AG04449 (cell line): Measurements from ENCODE around the gene DOCK3.

Experiments used
- CTCF ChIA-PET: fragments of 350-600 bp; formaldehyde crosslinking; extraction: SDS; loops from one replicate; lab custom pipeline; 2021; ENCODE audit warnings: antibody characterized with exemption; lab: Yijun Ruan, JAX
- POLR2A ChIA-PET: fragments of 400-600, 350-600 bp; formaldehyde crosslinking; extraction: SDS; loops from one replicate; lab custom pipeline; 2020; ENCODE audit warnings: antibody characterized with exemption, inconsistent platforms; lab: Yijun Ruan, JAX
- DNase-seq: peaks from one replicate; pipeline ENCODE4 v3.0.0-alpha.2; 2010; ENCODE audit warnings: low read depth, low spot score
- H3K4me3 ChIP-seq: 2 replicates; pipeline ENCODE4 v1.5.1; 2011; ENCODE audit warnings: low read depth, mild to moderate bottlenecking, control low read depth, low read length
- CTCF ChIP-seq: IDR thresholded peaks from one replicate; pipeline ENCODE4 v1.5.1; 2011; ENCODE audit warnings: mild to moderate bottlenecking, moderate library complexity, low read length, control low read depth, inconsistent platforms; ENCODE audit not compliant: insufficient read depth; ENCODE audit errors: missing control alignments

The DOCK3 gene

DNA sequence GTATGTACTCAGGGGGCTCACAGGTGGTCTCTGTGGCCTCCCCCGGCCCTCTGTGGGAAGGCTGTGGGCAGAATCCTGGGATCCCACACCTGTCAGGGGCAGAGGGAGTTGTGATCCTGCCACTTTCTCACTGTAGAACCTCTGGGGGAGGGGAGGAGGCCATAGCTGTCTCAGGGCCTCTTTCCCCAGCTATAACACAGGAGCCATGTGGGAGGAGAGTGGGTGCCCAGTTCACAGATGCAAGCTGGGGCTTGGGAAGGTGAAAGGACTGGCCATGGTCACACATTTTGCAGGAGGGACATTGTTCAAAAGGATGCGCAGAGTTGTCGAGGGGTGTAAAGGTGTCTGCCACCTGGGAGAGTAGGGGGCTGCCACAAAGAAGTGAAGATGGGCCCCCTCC is 46.1 kb upstream of the DOCK3 start:
- TF ChIP-seq CTCF = no peak
- CTCF ChIA-PET = interaction anchor here (0.8 to 8.5 kb wide), 7 partner anchors 9 to 473 kb away, joined by 3 to 108 read pairs (median 4); partner anchors contain the start of genes CISH and MAPKAPK3
- POLR2A ChIA-PET = no interaction called here

GRCh38 chr3:50630394-50630793 is 44.3 kb upstream of the DOCK3 start:
- CTCF ChIA-PET = interaction anchor here (0.6 to 8.5 kb wide), 3 partner anchors 14 to 42 kb away, joined by 3 to 108 read pairs (median 3); partner anchors contain the start of genes CISH and MAPKAPK3
- no peak for TF ChIP-seq CTCF
- H3K4me3 ChIP-seq = no peak overlapping the region
- POLR2A ChIA-PET = no interaction called here
- DNase-seq = no peak

More for the DNA sequence above, 46.1 kb upstream of the DOCK3 start:
- H3K4me3 ChIP-seq = no peak overlapping the region
- no peak for DNase-seq

DNA sequence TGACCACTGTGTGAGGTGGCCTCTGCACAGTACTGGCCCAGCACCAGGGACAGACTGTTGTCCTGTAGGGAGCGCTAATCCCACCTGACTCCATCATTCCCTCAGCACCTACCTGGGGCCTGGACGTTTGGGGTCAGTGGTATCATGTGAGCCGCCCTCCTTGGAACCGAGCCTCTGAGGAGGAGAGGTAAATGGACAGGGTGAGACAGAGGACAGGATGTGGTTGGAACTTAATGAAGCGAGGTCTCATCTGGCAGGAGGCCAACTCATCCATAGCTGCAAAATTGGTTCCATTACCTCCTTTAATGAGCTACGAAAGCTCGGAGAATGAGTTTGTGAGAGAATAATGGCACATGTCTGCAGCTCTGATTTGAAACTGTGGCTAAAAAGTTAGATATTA is 43.9 kb upstream of the DOCK3 start:
- H3K4me3 ChIP-seq = no peak overlapping the region
- TF ChIP-seq CTCF = no peak
- no peak for DNase-seq
- ChIA-PET CTCF (interaction anchor here (0.6 to 8.5 kb wide), 5 partner anchors 15 to 759 kb away, joined by 3 to 108 read pairs (median 3); partner anchors contain the start of genes CISH and MAPKAPK3), POLR2A (no interaction called here)

DNA sequence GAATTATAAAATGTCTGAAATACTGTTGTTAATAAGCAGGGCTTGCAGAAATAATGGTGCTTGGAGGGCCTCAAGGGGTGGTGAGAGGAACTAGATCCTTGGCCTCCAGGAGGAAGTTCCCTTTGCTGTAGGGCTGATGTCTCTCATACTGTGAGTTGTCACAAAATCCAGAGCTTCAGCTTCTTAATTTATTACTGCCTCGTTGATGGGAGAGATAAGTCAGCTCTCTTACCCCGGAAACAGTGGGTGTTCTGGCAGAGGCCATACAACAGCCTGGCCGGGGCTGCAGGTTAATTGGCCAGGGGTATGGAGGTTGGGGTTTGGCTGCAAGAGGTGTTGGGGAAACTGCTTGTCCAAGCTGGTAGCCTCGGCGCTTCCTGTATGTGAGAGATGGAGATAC is 42.3 kb upstream of the DOCK3 start:
- ChIA-PET POLR2A (no interaction called here), CTCF (interaction anchor here (1.5 to 8.5 kb wide), 2 partner anchors 17 to 757 kb away, joined by 3 to 108 read pairs; partner anchors contain the start of genes CISH and MAPKAPK3)
- H3K4me3 ChIP-seq = no peak overlapping the region
- no peak for TF ChIP-seq CTCF
- no peak for DNase-seq

DNA sequence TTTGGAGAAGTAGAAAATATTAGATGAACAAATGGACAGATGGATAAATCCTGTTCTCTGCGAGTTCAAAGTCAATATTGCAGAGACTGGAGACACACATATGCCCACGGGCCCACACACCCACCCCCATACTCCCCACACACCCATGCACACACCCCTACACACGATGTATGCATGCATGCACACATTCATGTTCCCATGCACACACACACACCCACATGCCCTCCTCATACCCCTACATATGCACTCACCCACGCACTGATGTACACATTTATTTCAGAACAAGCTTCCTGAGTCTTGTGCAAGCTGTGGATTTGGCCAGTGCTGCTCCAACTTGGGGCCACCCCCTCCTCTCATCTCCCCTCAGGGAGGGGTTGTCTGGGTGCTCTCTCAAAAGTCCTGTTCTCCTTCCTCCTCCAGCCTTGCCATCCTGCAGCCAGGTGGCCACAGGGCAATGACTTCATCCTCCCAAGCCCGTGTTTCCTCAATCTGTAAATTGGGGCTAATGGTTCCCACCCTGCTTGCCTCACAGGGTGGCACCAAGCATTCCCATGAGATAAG is 41.4 kb upstream of the DOCK3 start:
- ChIA-PET CTCF (interaction anchor here (8.5 kb wide), 1 partner anchor 17 kb away, joined by 108 read pairs; the partner anchor contains the start of genes CISH and MAPKAPK3), POLR2A (no interaction called here)
- TF ChIP-seq CTCF = no peak
- H3K4me3 ChIP-seq = no peak overlapping the region
- no peak for DNase-seq

GRCh38 chr3:50635066-50635465 is 39.7 kb upstream of the DOCK3 start:
- no peak overlapping the region for H3K4me3 ChIP-seq
- no peak for TF ChIP-seq CTCF
- no peak for DNase-seq
- ChIA-PET CTCF (interaction anchor here (1.0 to 1.5 kb wide), 4 partner anchors 18 to 465 kb away, joined by 3 to 4 read pairs (median 4); no protein-coding TSS in a partner anchor), POLR2A (no interaction called here)
